Small intestine (tissue), 7 donors: ENCODE results near the gene RBMS1. TPM values are rescaled to one million over a fixed set of nuclear protein-coding genes. Genes with fewer than 3 reads are reported as not detected.

Experiments
- DNase-seq, 2 donors: peaks; one replicate each; pipeline versions ENCODE4 v3.0.0 to v3.0.0-alpha.2; 2013
- FAIRE-seq: peaks from 2 replicates; lab custom pipeline; 2012; peaks lifted over from hg19 to GRCh38; lab: Jason Lieb, UNC
- H3K27ac ChIP-seq, 3 donors: one replicate each; pipeline ENCODE4 v1.5.1; 2013; ENCODE audit warnings: low read length in 2 of 3, mild to moderate bottlenecking in 2 of 3, control low read depth in 1 of 3, inconsistent platforms in 1 of 3, low read depth in 1 of 3, moderate library complexity in 1 of 3
- H3K27me3 ChIP-seq, 3 donors: one replicate each; pipeline ENCODE4 v1.6.1; 2013; ENCODE audit warnings: low read length in 3 of 3, inconsistent platforms in 1 of 3; ENCODE audit not compliant: control insufficient read depth in 3 of 3, insufficient read depth in 3 of 3
- H3K36me3 ChIP-seq, 3 donors: one replicate each; pipeline ENCODE4 v1.6.1; 2013; ENCODE audit warnings: low read length in 3 of 3, inconsistent platforms in 1 of 3, low read depth in 1 of 3, mild to moderate bottlenecking in 1 of 3, moderate library complexity in 1 of 3; ENCODE audit not compliant: control insufficient read depth in 3 of 3, insufficient read depth in 2 of 3
- H3K4me1 ChIP-seq, 3 donors: one replicate each; pipeline ENCODE4 v1.6.1; 2013; ENCODE audit warnings: low read length in 2 of 3, inconsistent platforms in 1 of 3, low read depth in 1 of 3, mild to moderate bottlenecking in 1 of 3, moderate library complexity in 1 of 3; ENCODE audit not compliant: control insufficient read depth in 3 of 3, insufficient read depth in 2 of 3
- H3K4me3 ChIP-seq, 3 donors: one replicate each; pipeline ENCODE4 v1.5.1; 2013; ENCODE audit warnings: low read length in 3 of 3, control low read depth in 1 of 3, inconsistent platforms in 1 of 3, low read depth in 1 of 3, mild to moderate bottlenecking in 1 of 3, moderate library complexity in 1 of 3
- H3K9me3 ChIP-seq, 2 donors: one replicate each; pipeline ENCODE4 v1.6.1; 2013; ENCODE audit warnings: low read depth in 1 of 2, low read length in 1 of 2; ENCODE audit not compliant: control insufficient read depth in 2 of 2, insufficient read depth in 1 of 2
- WGBS, 3 donors: extraction: QIAGEN DNeasy Blood & Tissue Kit; methylation state at CpG; one replicate each; pipeline ENCODE4 v1.1.7; 2013; 5-methylcytosine and 5-hydroxymethylcytosine counted together
- polyA plus RNA-seq, 4 donors: library from polyadenylated mRNA; stranded (reverse) in 3 of 4; unstranded in 1 of 4; fragments of 200-250 nt in 3 of 4; fragments of 120-200 nt in 1 of 4; gene quantifications; one replicate each; pipeline versions ENCODE4 v1.2.1 to v1.2.3, GENCODE V29; 2013
- donor health status: healthy with polysubstance abuse.
- donor health status: control.
- donor health status: control.
- donor health status: Bipolar disorder and iron deficiency.
- donor health status: healthy.

The RBMS1 gene
- polyA plus RNA-seq, 4 donors = 2.0 to 21.4 (median 10.1) TPM

- Histone ChIP-seq H3K9me3 (no peaks in the 10 kb centered on the region), H3K27ac (no peak overlapping the region), H3K4me1 (peaks cover 0 to 5% (median 0%) of the 10 kb centered on the region in 3 donors), H3K4me3 (no peak overlapping the region), H3K36me3 (peaks cover 0 to 7% (median 2%) of the 10 kb centered on the region in 3 donors), H3K27me3 (no peaks in the 10 kb centered on the region)
- 94 to 97% (median 97%) methylated on average over 1 of the region's 1 CpG for WGBS, 3 donors
- FAIRE-seq = no peak
- no peak for DNase-seq
These were observed 194.6 kb downstream of the RBMS1 start for GRCh38 chr2:160298960-160299359.

- Histone ChIP-seq H3K27me3 (no peaks in the 10 kb centered on the region), H3K9me3 (no peaks in the 10 kb centered on the region), H3K4me1 (peaks cover 0 to 5% (median 0%) of the 10 kb centered on the region in 3 donors), H3K4me3 (no peak overlapping the region), H3K36me3 (peaks cover 0 to 2% (median 0%) of the 10 kb centered on the region in 3 donors), H3K27ac (no peak overlapping the region)
- no peak for DNase-seq
- no peak for FAIRE-seq
- WGBS, 3 donors = 84 to 87% (median 84%) methylated on average over 7 of the region's 7 CpGs
These were observed 197.9 kb downstream of the RBMS1 start for GRCh38 chr2:160295519-160296207.

GRCh38 chr2:160294889-160295288, 198.7 kb downstream of the RBMS1 start:
- FAIRE-seq = no peak
- H3K27ac ChIP-seq = no peak overlapping the region
- H3K9me3 ChIP-seq = no peaks in the 10 kb centered on the region
- DNase-seq = no peak
- peaks cover 0 to 2% (median 0%) of the 10 kb centered on the region in 3 donors for H3K36me3 ChIP-seq
- peaks cover 0 to 5% (median 0%) of the 10 kb centered on the region in 3 donors for H3K4me1 ChIP-seq
- no peak overlapping the region for H3K4me3 ChIP-seq
- H3K27me3 ChIP-seq = no peaks in the 10 kb centered on the region

- no peak for FAIRE-seq
These were observed 199.2 kb downstream of the RBMS1 start for GRCh38 chr2:160294339-160294803.

GRCh38 chr2:160293391-160294091, 200.1 kb downstream of the RBMS1 start:
- peak overlapping the region in 1 of 3 donors; percentile 62 for H3K27ac ChIP-seq
- H3K4me3 ChIP-seq = no peak overlapping the region
- H3K27me3 ChIP-seq = no peaks in the 10 kb centered on the region
- 82 to 95% (median 91%) methylated on average over 6 of the region's 6 CpGs for WGBS, 3 donors
- peaks cover 0 to 5% (median 0%) of the 10 kb centered on the region in 3 donors for H3K4me1 ChIP-seq
- FAIRE-seq (no peak), DNase-seq (no peak)
- H3K9me3 ChIP-seq = no peaks in the 10 kb centered on the region
- H3K36me3 ChIP-seq = peaks cover 0 to 2% (median 0%) of the 10 kb centered on the region in 3 donors

More at GRCh38 chr2:160294339-160294803, 199.2 kb downstream of the RBMS1 start:
- H3K27ac ChIP-seq = peak overlapping the region in 1 of 3 donors; percentile 57
- H3K4me1 ChIP-seq = peaks cover 0 to 5% (median 0%) of the 10 kb centered on the region in 3 donors
- DNase-seq = peak; percentile 3 to 21
- WGBS, 3 donors = 47 to 83% (median 82%) methylated on average over 5 of the region's 5 CpGs
- H3K27me3 ChIP-seq = no peaks in the 10 kb centered on the region
- H3K36me3 ChIP-seq = peaks cover 0 to 2% (median 0%) of the 10 kb centered on the region in 3 donors
- H3K4me3 ChIP-seq = no peak overlapping the region
- H3K9me3 ChIP-seq = no peaks in the 10 kb centered on the region

- Histone ChIP-seq H3K27ac (no peak overlapping the region), H3K4me3 (no peak overlapping the region), H3K27me3 (no peaks in the 10 kb centered on the region), H3K9me3 (no peaks in the 10 kb centered on the region), H3K4me1 (peaks cover 0 to 5% (median 0%) of the 10 kb centered on the region in 3 donors), H3K36me3 (peaks cover 0 to 2% (median 0%) of the 10 kb centered on the region in 3 donors)
- DNase-seq (no peak), FAIRE-seq (no peak)
- 88 to 95% (median 91%) methylated on average over 1 of the region's 1 CpG for WGBS, 3 donors
These were observed 201.4 kb downstream of the RBMS1 start for GRCh38 chr2:160292225-160292624.

- whole genome bisulfite sequencing, 3 donors = 67 to 68% (median 67%) methylated on average over 4 of the region's 4 CpGs
These were observed 202.2 kb downstream of the RBMS1 start for GRCh38 chr2:160291382-160291781.

GRCh38 chr2:160290598-160290997, 203.0 kb downstream of the RBMS1 start:
- H3K9me3 ChIP-seq = no peaks in the 10 kb centered on the region
- DNase-seq = no peak
- H3K36me3 ChIP-seq = peaks cover 0 to 9% (median 0%) of the 10 kb centered on the region in 3 donors
- FAIRE-seq = no peak
- H3K27me3 ChIP-seq = no peaks in the 10 kb centered on the region
- WGBS, 3 donors = 87 to 95% (median 92%) methylated on average over 3 of the region's 3 CpGs
- peaks cover 0 to 5% (median 0%) of the 10 kb centered on the region in 3 donors for H3K4me1 ChIP-seq
- no peak overlapping the region for H3K27ac ChIP-seq
- no peak overlapping the region for H3K4me3 ChIP-seq

More at GRCh38 chr2:160291382-160291781, 202.2 kb downstream of the RBMS1 start:
- FAIRE-seq (no peak), DNase-seq (no peak)
- H3K27me3 ChIP-seq = no peaks in the 10 kb centered on the region
- H3K27ac ChIP-seq = no peak overlapping the region
- H3K4me1 ChIP-seq = peaks cover 0 to 5% (median 0%) of the 10 kb centered on the region in 3 donors
- H3K9me3 ChIP-seq = no peaks in the 10 kb centered on the region
- H3K4me3 ChIP-seq = no peak overlapping the region
- H3K36me3 ChIP-seq = peaks cover 0 to 1% (median 0%) of the 10 kb centered on the region in 3 donors
